ENCODE results near the gene CCT7.
A peak's percentile ranks its signal among the peaks of the same experiment; 100 is the strongest.

The CCT7 gene

DNA sequence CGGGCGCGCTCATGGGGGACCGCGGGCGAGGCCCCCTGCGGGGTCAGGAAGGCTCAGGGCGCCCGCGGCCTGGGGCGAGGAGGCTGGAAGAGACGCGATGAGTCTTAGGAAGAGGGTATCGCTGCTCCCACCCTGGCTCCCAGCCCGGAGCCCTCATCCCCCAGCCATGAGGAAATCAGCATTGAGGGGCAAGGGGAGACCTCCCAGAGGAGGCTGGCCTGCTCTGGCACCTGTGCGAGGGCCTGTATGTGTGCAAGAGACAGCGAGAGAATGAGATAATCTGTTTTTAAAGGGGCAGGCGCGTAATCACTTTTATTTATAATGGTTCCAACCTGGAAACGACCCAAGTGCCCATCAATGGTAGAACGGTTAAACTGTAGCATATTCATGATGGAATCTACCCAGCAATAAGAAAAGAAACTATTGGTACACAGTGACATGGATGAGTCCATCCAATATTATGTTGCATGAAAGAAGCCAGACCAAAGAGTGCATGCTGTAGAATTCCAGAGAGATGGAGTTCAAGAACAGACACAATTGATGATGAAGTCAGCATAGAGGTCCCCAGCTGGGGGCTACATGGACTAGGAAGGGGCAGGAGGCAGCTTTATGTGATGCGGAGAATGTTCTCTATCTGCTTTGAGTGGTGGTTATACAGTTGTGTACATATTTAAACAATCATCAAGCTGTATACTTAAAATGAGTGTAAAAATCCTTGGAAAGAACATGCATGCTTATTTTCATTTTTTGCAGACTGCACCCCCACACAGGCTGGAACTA lies 35.8 kb downstream of the CCT7 start:
- DNase-seq, result no peak

DNA sequence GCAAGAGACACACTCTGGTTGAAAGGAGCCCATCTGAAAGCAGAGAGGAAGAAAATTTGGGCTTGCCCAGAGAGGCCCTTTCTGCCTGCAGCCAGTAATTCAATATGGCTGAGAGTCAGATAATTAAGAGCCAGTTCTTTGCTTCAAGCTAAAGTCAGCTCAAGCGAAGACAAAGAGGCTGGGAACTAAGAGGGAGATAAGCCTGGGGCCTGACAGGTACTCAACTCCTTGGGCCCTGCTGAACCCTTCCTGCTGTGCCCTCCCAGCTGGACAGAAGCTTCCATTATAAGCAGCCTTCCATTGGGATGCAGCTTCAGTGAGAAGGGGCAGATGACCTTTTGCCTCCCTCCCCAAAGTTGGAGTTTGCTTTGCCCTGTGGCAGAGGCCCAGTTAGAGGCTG lies 38.2 kb downstream of the CCT7 start:
- DNase-seq, result no peak

DNA sequence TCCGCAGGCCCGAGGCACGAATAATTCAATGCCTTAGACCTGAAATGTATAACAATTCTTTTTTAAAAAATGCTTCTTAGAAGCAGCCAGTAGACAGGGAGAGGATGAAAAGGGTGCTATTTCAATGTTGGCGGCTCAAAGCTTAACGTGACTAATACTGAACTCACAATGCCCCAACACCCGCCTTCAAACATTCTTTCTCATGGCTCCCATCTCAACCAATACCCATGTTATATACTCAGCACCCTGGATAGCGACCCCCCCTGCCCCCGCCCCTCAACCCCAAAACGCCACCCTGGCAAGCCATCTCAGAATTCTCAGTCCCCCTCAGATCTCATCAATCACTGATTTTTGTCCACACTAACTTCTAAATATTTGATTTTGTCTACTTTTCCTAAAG lies 45.7 kb downstream of the CCT7 start:
- DNase-seq, result no peak

DNA sequence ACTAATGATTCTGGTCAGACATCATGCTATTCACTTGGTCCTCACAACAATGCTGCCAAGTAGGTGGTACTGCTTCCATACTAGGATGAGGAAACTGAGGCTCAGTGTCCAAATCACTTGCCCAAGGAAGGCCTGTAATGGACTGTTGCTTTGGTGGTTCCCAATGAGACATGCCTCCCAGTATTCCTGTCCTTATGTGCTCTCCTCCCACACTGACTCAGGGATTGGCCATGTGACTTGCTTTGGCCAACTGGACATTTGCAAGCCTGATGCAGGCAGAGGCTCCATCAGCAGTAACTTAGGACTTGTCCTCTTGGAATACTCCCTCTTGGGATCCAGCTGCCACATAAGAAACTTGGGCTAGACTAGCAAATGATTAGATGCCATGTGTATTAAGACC lies 47.1 kb downstream of the CCT7 start:
- no peak for DNase-seq

DNA sequence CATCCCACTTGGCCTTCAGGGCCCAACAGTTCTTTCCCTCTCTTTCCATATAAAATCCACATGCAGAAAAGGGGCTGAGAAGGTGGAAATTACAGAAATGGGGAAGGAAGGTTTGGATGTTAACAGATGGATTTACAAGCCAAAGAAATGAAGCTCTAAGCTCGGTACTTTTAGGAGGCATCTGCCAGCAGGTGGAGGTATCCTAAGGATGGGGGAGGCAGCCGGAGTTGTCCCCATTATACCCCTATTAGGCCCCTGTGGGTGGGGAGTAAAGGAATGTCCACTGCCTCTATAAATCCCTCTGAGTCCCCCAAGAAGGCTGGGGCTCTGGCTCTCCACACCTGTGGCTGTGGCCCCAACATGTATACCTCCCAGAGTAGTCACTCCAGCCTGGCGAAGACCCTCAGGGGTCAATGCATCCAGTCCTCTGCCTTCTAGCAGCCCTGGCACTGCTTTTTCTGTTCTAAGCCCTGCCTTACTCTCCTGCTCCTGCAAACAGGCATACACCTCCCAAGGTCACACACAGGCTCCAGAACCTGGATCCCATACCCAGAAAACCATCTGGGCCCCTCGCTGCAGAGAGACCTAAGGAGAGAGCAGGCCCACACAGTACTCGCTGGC lies 48.9 kb downstream of the CCT7 start:
- DNase-seq, result no peak

DNA sequence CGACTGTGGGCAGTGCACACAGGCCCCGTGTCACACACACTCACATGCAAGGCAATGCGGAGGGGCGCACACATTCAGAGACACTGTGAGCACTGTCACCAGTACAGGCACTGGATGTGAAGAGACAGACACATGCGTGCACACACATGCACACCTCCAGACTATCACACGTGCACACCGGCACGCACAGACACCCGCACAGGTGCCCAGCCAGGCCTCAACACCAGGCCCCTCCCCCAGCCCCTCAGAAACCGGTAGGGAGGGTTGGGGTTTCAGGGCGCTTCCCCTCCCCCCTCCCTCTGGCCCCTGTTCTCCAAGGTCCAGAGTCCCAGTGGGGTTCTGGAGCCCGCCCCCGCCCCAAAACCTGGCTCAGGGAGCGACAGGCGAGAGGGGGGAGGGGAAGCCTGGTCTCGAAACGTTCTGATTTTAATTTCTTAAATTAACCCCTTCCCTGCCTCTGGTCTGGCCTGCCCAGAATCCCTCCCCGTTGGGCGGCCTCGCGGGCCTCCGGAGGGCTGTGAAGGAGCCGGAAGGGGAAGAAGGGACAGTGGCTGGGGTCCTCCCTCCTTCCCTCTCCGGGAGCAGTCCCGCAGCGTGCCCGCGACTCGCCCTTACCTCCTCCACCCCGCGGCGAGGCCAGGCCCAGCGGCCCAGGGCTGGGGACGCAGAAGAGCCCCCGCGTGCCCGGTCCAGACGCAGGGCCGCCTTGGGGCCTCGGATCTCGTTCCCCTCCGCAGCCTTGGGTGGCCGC lies 49.6 kb downstream of the CCT7 start:
- peak; percentile 41 for DNase-seq

DNA sequence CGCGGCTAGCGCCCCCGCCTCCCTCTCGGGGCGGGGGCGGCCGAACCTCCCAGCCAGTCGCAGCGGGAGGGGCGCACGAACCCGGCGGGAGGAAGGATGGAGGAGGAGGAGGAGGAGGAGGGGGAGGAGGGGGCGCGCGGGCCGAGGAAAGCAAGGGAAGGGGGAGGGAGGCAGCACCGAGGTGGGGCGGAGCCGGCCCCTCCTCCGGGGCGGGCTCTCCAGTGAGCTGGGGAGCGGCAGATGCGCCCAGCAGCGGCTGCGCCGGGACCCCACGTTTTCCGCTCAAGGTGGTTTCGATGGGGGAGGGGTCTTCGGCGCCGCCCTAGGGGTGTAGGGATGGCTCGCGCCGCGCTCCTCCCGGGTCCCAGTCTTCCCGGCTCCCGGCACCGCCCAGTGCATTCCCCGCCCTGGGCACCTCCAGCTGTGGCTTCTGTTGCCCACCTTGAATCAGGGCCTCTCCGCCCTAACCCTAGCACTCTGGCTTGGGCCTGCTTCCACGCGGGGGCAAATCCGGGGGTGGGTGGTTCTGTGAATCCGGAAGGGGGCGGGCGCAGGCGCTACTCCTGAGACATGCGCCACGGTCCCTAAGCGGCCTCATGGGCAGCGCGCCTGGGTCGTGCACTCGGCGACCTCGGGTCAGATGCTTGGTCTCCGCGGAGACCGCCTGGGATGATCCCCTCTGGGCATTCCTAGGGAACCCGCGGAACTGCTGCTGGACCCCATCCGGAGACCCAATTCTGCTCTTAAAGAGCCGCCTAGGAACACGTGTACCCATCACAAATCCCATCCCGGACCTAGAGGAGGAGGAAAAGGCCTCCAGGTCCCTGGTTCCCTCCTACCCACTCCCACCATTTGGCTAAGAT lies 50.4 kb downstream of the CCT7 start, which contains the start of gene FBXO41:
Gene FBXO41, minus strand, starts transcription at position 183 of the 863 bp plus-strand sequence. CDS start 14,848 bp downstream, outside the sequence.
- DNase-seq, result peak; percentile 71

DNA sequence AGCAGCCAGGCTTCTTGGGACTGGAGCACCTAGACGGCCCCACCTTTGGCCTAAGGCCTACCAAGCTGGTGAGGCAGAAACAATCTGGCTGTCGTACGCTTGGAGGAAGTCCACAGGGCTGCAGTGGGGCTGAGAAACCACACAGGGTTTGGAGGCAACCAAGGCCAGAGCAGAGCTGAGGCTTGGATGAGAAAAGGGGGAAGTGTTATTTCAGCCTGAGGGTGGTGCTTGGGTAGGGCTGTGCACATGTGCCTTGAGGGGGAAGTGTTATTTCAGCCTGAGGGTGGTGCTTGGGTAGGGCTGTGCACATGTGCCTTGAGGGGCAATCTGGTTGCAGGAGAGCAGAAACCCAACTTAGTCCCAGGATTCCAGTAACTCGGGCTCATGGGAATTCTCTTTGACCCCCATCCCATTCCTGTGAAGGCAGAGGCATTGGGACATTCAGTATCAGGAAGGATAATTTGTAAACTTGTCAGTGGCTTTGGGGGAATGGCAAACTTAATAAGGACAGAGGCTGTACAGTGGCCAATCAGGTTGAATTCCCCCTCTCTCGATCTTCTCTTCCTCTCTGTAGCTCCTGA lies 51.1 kb downstream of the CCT7 start:
- no peak for DNase-seq

DNA sequence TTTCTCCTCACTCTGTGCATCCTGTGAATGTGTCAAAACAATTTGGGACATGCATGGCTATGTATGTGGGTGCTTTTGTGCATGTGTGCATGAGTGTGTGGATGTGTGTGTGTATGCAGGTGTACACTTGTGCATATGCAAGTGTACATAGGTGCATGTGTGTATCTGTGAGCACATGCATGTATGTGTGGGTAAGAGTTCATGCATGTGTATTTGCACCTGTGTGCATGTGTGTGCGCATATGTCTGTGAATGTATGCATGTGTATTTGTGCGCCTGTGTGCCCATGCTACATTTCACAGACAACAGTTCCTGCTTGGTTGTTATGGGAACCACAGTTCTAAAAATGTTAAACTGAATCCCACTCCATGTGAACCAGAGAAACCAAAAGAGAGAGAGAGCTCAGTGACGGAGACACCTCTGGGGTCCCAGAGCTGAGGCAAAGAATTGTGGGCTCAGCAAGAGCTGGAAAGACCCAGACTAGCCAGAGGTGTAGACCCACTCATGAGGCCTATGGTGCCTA lies 52.1 kb downstream of the CCT7 start:
- DNase-seq, result no peak

DNA sequence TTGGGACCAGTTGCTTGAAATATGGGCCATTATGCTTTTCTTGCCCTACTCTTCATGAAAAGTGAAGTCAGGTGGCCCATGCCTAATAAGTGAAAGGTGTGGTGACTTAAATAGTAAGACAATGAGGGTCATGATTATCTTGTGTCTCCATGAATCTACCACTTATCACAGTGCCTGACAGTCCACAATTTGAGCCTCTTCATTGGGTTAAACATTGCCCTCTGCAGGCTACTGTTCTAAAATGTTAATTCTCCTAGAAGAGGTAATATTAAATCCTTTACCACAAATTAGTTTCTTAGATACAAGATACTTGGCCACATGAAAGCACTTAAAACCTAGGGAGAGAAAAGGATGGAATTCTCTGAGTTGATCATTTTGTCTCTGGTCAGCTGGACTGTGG lies 55.2 kb downstream of the CCT7 start:
- no peak for DNase-seq

DNA sequence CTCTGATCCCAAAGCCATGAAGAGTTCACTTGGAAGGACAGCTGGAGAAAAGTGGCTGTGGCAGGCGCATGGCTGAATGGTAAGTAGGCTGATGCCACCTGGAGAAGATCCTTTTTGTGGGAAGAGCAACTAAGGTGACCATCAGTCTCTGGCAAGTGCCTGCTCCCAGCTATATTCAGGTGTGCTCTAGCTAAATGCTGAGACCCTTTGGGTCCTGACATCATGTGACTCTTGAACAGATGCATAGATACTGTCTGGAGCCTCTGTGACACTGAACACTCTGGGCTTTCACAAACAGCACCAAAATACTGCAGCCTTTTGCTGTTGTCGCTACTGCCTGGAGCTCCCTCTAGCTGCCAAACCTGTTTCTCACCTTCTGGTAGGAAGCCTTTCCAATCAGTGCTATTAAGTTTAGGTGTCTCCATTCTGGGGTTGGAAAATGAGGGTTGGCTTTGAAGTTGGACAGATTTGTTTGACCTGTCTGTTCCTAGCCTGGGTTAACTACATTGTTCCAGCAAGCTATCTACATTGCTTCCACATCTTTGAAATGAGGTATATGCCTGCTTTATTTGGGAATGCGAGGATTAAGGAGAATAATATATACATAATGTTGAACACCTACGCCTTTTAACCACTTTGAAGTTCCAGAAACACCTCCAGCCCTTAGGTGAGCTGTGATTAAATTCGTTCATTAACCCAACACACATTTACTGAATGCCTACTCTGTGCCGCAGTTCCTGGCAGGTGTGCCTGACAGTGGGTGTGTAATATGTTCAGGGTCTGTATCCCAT lies 56.1 kb downstream of the CCT7 start:
- peak; percentile 57 for DNase-seq

DNA sequence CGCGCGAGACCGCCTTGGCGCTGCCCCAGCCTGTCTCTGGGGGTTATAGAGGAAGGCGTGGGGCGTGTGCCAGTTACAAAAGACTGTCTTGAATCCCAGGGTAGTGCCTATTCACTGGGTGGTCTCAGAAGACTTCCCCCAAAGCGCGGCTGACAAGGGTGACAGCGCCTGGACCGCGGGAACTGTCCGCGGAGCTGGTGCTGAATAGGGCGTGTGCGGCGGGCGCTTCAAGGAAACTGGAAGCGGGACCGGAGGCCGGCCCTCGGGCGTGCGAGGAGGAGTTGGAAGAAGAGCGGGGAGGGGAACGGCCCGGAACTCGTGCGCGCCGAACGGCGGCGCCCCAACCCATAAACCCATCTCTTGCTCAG lies 57.0 kb downstream of the CCT7 start:
- DNase-seq, result peak; percentile 91

DNA sequence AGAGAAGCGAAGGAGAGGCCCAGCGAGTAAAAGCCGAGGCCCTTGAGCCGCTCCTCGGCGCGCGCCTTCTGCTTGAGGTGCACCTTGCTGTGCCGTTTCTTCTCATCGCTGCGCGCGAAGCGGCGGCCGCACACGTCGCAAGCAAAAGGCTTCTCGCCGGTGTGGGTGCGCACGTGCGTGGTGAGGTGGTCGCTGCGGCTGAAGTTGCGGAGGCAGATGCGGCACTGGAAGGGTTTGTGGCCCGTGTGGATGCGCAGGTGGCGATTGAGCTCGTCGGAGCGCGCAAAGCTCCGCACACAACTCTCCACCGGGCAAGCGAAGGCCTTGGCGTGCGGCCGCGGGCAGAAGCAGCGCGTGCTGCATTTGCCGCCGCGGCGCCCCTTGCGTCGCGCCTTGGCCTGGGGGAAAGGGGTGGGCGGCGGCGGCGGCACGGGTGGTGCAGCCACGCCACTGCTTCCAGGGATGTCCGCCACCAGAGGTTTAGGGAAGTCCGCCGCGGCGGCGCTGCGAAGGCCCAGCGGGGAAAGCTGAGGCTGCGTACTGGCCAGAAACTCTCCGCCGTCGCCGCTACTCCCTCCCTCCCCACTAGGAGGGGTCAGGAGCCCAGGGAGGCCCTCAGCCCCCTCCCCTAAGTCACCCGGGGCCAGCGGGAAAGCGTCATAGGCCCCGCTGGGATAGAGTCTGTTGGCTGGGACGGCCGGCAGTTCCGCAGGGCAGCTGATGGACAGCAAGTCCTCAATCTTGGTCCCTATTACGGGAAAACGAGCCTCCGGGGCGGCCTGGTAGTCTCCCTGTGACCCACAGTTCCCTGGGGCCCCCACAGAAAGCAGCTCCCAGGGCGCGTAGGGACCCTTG lies 57.6 kb downstream of the CCT7 start:
- peak; percentile 59 for DNase-seq

DNA sequence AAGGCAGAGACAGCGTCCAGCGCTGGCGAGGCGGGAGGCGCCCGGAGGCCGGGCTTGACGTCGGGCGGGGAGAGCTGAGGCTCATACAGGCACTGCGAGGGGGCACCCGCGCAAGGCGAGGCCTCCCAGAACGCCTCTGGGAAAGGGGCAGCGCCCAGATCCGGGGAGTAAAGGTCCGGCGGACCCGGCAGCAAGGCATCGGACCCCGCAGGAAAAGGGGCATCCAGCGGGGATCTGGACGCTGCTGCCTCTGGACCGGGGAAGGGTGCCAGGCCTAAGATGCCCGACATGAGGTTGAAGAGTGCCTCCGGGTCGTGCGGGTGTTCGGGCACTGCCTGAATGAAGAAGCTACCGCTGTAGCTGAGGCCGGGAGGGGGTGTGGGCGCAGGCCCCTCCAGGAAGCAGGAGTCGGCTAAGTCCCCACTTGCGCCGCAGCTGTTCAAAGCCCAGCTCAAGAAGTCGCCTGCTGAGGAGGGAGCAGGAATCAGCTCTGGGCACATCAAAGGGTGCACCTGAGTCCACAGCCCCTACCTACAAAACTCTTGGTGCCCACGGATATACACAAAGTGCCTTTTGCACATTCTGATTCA lies 58.3 kb downstream of the CCT7 start:
- DNase-seq, result no peak

DNA sequence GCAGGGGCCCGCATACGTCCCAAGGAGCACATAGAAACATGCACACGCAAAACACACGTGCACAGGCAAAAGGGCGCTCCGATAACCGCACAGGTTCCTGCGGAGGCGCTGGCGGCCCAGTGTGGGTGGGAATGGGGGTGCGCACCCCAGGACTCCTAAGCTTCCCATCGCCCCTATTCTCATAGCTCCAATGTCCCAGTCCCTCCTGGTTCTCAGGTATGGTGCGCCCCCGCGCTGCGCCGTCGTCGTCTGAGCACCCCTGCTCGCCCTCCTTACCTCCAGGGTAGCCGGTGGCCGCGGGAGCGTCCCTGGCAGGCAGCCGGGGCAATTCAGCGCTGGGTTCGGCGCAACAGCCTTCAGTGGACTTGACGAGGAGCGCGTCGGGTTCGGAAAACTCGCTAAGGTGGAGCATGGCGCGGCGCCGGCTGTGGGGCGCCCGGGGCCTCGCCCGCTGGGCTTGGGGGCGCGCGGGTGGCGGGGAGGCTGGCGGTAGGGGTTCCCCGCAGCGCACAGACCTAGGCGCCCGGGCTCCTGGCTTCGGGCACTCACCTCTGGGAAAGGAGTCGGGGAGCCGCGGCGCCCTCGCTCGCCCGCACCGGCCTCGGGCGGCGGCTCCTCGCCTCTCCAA lies 58.9 kb downstream of the CCT7 start:
- DNase-seq, result no peak

DNA sequence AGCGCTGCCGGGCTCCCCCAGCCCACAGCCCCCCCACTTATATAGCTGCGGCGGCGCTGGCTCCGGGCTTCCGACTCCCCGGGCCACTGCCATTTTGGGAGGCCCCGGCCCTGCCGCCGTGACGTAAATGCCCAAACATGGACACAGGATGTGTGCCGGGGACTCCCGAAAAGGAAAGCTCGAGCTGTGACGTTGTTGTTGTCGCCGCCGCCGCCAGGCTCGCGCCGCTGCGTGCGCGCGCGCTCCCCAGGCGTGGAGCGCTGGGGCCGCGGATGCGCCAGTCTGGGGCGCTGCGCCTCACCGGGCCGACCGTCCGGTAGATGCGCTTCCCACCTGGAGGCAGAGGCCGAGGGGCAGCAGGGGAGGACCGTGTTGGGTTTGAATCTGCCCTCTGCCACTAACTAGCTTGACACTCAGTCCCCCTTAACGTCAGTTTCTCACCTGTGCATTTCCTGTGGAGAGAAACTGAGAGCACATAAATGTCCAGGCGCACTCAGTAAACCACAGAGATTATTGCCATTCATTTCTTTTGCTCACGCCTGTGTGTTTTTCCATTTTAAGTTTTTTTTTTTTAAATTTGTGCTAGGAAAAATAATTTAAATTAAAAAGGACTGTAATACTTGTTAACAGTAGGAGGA lies 59.5 kb downstream of the CCT7 start, which contains the start of gene EGR4:
Gene EGR4, minus strand, starts transcription at position 15 of the 638 bp plus-strand sequence. CDS start 231 bp downstream, outside the sequence.
- peak; percentile 75 for DNase-seq

DNA sequence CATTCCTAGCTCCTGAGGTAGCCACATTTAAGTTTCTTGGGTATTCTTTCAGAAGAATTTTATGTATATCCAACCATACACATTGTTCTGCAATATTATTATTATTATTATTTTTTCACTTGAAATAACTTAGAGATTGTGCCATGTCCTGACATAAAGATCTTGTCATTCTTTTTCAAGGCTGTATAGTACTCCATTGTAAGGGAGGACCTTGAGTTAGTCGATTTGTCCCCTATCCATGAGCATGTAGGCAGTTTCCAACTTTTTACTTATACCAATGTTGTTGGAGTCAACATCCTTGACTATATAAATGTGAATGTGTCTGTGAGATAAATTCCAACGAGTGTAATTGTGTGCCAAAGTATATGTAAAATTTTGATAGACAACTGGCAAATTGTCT lies 60.1 kb downstream of the CCT7 start:
- DNase-seq, result no peak

DNA sequence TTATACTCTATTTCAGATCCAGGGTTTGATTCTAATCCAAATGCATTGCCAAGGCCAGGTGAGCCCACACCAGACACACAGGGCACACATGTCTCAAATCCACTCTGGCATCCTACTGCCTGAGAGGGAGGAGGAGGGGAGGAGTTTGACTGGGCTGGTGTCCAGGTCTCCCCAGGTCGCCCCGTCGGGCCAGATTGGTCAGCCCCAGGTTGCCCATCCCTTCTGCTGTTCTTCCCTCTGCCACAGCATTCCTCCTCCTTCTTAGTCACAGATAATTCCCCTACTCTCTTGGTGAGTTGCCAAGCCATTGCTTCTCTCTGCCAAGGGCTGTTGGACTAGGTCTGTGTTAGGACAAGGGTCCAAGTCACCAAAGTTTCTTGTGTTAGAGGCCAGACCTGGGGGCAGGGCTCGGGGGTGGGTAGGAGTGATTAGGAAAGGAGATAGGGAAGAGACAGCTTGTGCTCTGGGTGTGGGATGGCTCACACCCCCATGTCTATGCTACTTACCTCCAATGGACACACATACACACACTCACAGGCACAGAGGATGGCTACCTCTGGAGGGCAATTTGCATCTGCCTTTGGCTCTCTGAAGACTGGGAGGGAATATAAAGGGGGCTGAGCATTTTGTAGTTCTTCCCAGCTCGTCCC lies 61.8 kb downstream of the CCT7 start:
- no peak for DNase-seq

Measured in eye (tissue), 1 donor.